Uterus (tissue), 4 donors: ENCODE results near the gene ARID3B. TPM values are rescaled to one million over a fixed set of nuclear protein-coding genes. Genes with fewer than 3 reads are reported as not detected.
A peak's percentile ranks its signal among the peaks of the same experiment; 100 is the strongest.

ENCODE experiments used
- DNase-seq, 2 donors: peaks; one replicate each; pipeline ENCODE4 v3.0.0-alpha.2; 2019 to 2020
- H3K27ac ChIP-seq, 2 donors: fragments of 200-600 bp; sonication (generic); 1 replicate in 1 of 2; 2 replicates in 1 of 2; pipeline ENCODE4 v1.5.1; 2016 to 2018
- H3K27me3 ChIP-seq, 2 donors: fragments of 200-600 bp; sonication (generic); one replicate each; pipeline ENCODE4 v1.5.1; 2018 to 2019; ENCODE audit warnings: control low read depth in 1 of 2
- H3K36me3 ChIP-seq, 2 donors: fragments of 200-600 bp; sonication (generic); one replicate each; pipeline ENCODE4 v1.5.1; 2019; ENCODE audit warnings: control low read depth in 1 of 2
- H3K4me1 ChIP-seq, 2 donors: fragments of 200-600 bp; sonication (generic); one replicate each; pipeline ENCODE4 v1.5.1; 2018 to 2019; ENCODE audit warnings: control low read depth in 1 of 2
- H3K4me3 ChIP-seq, 2 donors: fragments of 200-600 bp; sonication (generic); 1 replicate in 1 of 2; 2 replicates in 1 of 2; pipeline ENCODE4 v1.5.1; 2018 to 2019; ENCODE audit warnings: mild to moderate bottlenecking in 1 of 2
- H3K9me3 ChIP-seq, 2 donors: fragments of 200-600 bp; sonication (generic); one replicate each; pipeline ENCODE4 v1.5.1; 2019; ENCODE audit warnings: control low read depth in 1 of 2
- POLR2A ChIP-seq, 2 donors: fragments of 450-650 bp; IDR thresholded peaks; one replicate each; pipeline ENCODE4 v1.6.1; 2016; ENCODE audit warnings: antibody characterized with exemption in 2 of 2, mild to moderate bottlenecking in 1 of 2, moderate library complexity in 1 of 2
- intact Hi-C: fragments of 100-400 bp; cut with DNase I; formaldehyde crosslinking; loops from one replicate; pipeline ENCODE4 v1.15.1; 2023; ENCODE audit warnings: low total_unique reads
- total RNA-seq, 4 donors: library from RNA; depleted of rRNA in 3 of 4; stranded (reverse); fragments of >200 nt in 3 of 4; gene quantifications; one replicate each; pipeline versions ENCODE4 v1.1.0 to v1.2.4, GENCODE V29; 2014 to 2023
- TF ChIP-seq, protein P1 (sequence below), 4 experiments: fragments of 200-600 bp in 2 of 4; fragments of 450-650 bp in 2 of 4; sonication (generic) in 2 of 4; IDR thresholded peaks; one replicate each; pipeline ENCODE4 v1.5.1; 2016 to 2019; ENCODE audit warnings: antibody characterized with exemption in 4 of 4, mild to moderate bottlenecking in 2 of 4, moderate library complexity in 1 of 4
- donor health status: DM: yes; HTN: yes; CAD: no.

ARID3B gene
- total RNA-seq, 4 donors from 2014 or later, result 1.5 to 8.8 (median 3.7) TPM

GRCh38 chr15:74618841-74619596 lies 78.0 kb downstream of the ARID3B start:
- Histone ChIP-seq H3K36me3 (no peaks in the 10 kb centered on the region), H3K4me3 (no peak overlapping the region), H3K27me3 (no peaks in the 10 kb centered on the region), H3K9me3 (no peaks in the 10 kb centered on the region), H3K4me1 (peaks cover 0 to 7% of the 10 kb centered on the region in 2 donors), H3K27ac (no peak overlapping the region)
- no peak for TF ChIP-seq POLR2A (IDR thresholded peaks at IDR 0.05)
- TF ChIP-seq, protein P1, sequence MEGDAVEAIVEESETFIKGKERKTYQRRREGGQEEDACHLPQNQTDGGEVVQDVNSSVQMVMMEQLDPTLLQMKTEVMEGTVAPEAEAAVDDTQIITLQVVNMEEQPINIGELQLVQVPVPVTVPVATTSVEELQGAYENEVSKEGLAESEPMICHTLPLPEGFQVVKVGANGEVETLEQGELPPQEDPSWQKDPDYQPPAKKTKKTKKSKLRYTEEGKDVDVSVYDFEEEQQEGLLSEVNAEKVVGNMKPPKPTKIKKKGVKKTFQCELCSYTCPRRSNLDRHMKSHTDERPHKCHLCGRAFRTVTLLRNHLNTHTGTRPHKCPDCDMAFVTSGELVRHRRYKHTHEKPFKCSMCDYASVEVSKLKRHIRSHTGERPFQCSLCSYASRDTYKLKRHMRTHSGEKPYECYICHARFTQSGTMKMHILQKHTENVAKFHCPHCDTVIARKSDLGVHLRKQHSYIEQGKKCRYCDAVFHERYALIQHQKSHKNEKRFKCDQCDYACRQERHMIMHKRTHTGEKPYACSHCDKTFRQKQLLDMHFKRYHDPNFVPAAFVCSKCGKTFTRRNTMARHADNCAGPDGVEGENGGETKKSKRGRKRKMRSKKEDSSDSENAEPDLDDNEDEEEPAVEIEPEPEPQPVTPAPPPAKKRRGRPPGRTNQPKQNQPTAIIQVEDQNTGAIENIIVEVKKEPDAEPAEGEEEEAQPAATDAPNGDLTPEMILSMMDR (IDR thresholded peaks at IDR 0.05), result no peak
- intact Hi-C loops, result loop anchor here (5.0 kb wide), 1 partner anchor 77 kb away; the partner anchor contains the start of gene ARID3B
- no peak for DNase-seq

GRCh38 chr15:74619916-74620635 lies 79.1 kb downstream of the ARID3B start:
- intact Hi-C loops, result loop anchor here (5.0 to 10.0 kb wide), 2 partner anchors 78 to 245 kb away; partner anchors contain the start of gene ARID3B
- DNase-seq, result no peak
- TF ChIP-seq, protein P1 (IDR thresholded peaks at IDR 0.05), result no peak
- no peak for TF ChIP-seq POLR2A (IDR thresholded peaks at IDR 0.05)
- Histone ChIP-seq H3K9me3 (no peaks in the 10 kb centered on the region), H3K4me3 (no peak overlapping the region), H3K27me3 (no peaks in the 10 kb centered on the region), H3K27ac (no peak overlapping the region), H3K4me1 (peaks cover 0 to 7% of the 10 kb centered on the region in 2 donors), H3K36me3 (no peaks in the 10 kb centered on the region)

GRCh38 chr15:74620636-74621545 lies 79.9 kb downstream of the ARID3B start:
- intact Hi-C loops, result loop anchor here (10.0 kb wide), 1 partner anchor 246 kb away; no protein-coding TSS in a partner anchor
- Histone ChIP-seq H3K4me3 (no peak overlapping the region), H3K36me3 (no peaks in the 10 kb centered on the region), H3K9me3 (no peaks in the 10 kb centered on the region), H3K27me3 (no peaks in the 10 kb centered on the region), H3K4me1 (peaks cover 0 to 7% of the 10 kb centered on the region in 2 donors), H3K27ac (no peak overlapping the region)
- TF ChIP-seq, protein P1 (IDR thresholded peaks at IDR 0.05), result peak; percentile 14 to 53 (median 48)
- no peak for TF ChIP-seq POLR2A (IDR thresholded peaks at IDR 0.05)
- DNase-seq, result peak in 1 of 2 donors; percentile 36

- Histone ChIP-seq H3K4me1 (peaks cover 0 to 7% of the 10 kb centered on the region in 2 donors), H3K27ac (no peak overlapping the region), H3K4me3 (no peak overlapping the region), H3K27me3 (no peaks in the 10 kb centered on the region), H3K36me3 (no peaks in the 10 kb centered on the region), H3K9me3 (no peaks in the 10 kb centered on the region)
- intact Hi-C loops, result loop anchor here (10.0 kb wide), 1 partner anchor 247 kb away; no protein-coding TSS in a partner anchor
- no peak for TF ChIP-seq POLR2A (IDR thresholded peaks at IDR 0.05)
- TF ChIP-seq, protein P1 (IDR thresholded peaks at IDR 0.05), result no peak
- no peak for DNase-seq
These were observed 80.5 kb downstream of the ARID3B start for GRCh38 chr15:74621546-74621920.
